Endodermal cell (in vitro differentiated cells): ENCODE data around the gene SLC6A14. TPM values are rescaled to one million over a fixed set of nuclear protein-coding genes. Genes with fewer than 3 reads are reported as not detected.

ENCODE experiments used
- DNase-seq: peaks from one replicate; pipeline ENCODE4 v3.0.0-alpha.2; 2017
- H3K27ac ChIP-seq: 2 replicates; pipeline ENCODE4 v1.5.1; 2013; ENCODE audit warnings: mild to moderate bottlenecking, low read depth, low read length, moderate library complexity
- H3K27me3 ChIP-seq: 2 replicates; pipeline ENCODE4 v1.6.1; 2013; ENCODE audit warnings: mild to moderate bottlenecking, low read length, moderate library complexity; ENCODE audit not compliant: insufficient read depth, control insufficient read depth, poor library complexity, severe bottlenecking
- H3K36me3 ChIP-seq: 2 replicates; pipeline ENCODE4 v1.7.0; 2013; ENCODE audit warnings: mild to moderate bottlenecking, low read length, moderate library complexity; ENCODE audit not compliant: control insufficient read depth, insufficient read depth
- H3K4me1 ChIP-seq: one replicate; pipeline ENCODE4 v1.7.0; 2013; ENCODE audit warnings: low read length; ENCODE audit not compliant: control insufficient read depth, insufficient read depth
- H3K4me3 ChIP-seq: 2 replicates; pipeline ENCODE4 v1.5.1; 2013; ENCODE audit warnings: mild to moderate bottlenecking, low read length, moderate library complexity
- H3K9ac ChIP-seq: 2 replicates; pipeline ENCODE4 v1.6.1; 2013; ENCODE audit warnings: mild to moderate bottlenecking, low read length, moderate library complexity; ENCODE audit not compliant: poor library complexity, severe bottlenecking; ENCODE audit errors: extremely low read depth
- H3K9me3 ChIP-seq: 2 replicates; pipeline ENCODE4 v1.6.1; 2013; ENCODE audit warnings: mild to moderate bottlenecking, low read length, moderate library complexity; ENCODE audit not compliant: control insufficient read depth
- H3K27ac Mint-ChIP-seq: 2 replicates; pipeline ENCODE4 v1.8.0; 2020; ENCODE audit warnings: mixed read lengths
- H3K27me3 Mint-ChIP-seq: 2 replicates; pipeline ENCODE4 v1.8.0; 2021; ENCODE audit warnings: mild to moderate bottlenecking, mixed read lengths; ENCODE audit not compliant: insufficient read depth
- H3K36me3 Mint-ChIP-seq: 2 replicates; pipeline ENCODE4 v1.8.0; 2020; ENCODE audit warnings: low read depth, mixed read lengths
- H3K4me1 Mint-ChIP-seq: 2 replicates; pipeline ENCODE4 v1.8.0; 2020; ENCODE audit warnings: mixed read lengths
- H3K4me3 Mint-ChIP-seq: 2 replicates; pipeline ENCODE4 v1.8.0; 2020; ENCODE audit warnings: mild to moderate bottlenecking, moderate library complexity, mixed read lengths
- H3K9me3 Mint-ChIP-seq: 2 replicates; pipeline ENCODE4 v1.8.0; 2020; ENCODE audit warnings: mild to moderate bottlenecking, mixed read lengths
- CTCF ChIP-seq: fragments of 200-600 bp; sonication (generic); conservative IDR thresholded peaks from 2 replicates; pipeline ENCODE4 v1.5.0; 2021; ENCODE audit warnings: antibody characterized with exemption, mild to moderate bottlenecking
- WGBS, 2 experiments: methylation state at CpG; one replicate each; pipeline versions ENCODE4 v1.1.5 to v1.1.7; 2013; ENCODE audit warnings: missing lambda C conversion rate in 2 of 2, mixed read lengths in 1 of 2; ENCODE audit not compliant: insufficient coverage in 1 of 2, insufficient read length in 1 of 2; 5-methylcytosine and 5-hydroxymethylcytosine counted together
- total RNA-seq, 2 donors: library from RNA; stranded (reverse); fragmentation: NEBNext Ultra II Directional in 1 of 2; extraction: Animal tissue kit (Norgen Biotek cat#: 25700) in 1 of 2; gene quantifications; 2 replicates in 1 of 2; 3 replicates in 1 of 2; pipeline ENCODE4 v1.2.1, GENCODE V29; 2021

SLC6A14 gene
- total RNA-seq, 2 donors from 2014 or later = not detected

DNA sequence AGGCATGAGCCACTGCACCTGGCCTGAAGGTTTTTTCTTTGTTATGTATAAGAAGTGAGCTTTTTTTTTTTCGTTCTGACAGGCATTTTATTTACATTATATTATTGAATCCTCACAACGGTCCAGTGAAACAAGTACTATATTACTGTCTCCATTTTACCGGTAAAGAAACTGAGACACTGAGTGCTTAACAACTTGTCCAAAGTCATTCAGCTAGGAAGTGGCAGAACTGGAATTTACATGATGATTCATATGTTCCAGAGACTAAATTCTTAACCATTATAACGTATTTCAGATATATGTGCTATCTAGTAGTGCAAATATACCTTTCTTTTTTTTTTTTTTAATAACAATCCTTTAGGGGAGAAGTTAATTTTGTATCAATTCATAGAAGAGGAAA, 18.4 kb upstream of the SLC6A14 start:
- TF ChIP-seq CTCF = no peak
- Histone ChIP-seq H3K9ac (no peak overlapping the region), H3K9me3 (no peaks in the 10 kb centered on the region), H3K27me3 (no peaks in the 10 kb centered on the region), H3K4me1 (no peaks in the 10 kb centered on the region), H3K27ac (no peak overlapping the region), H3K36me3 (no peaks in the 10 kb centered on the region), H3K4me3 (no peak overlapping the region)
- H3K27me3 Mint-ChIP-seq = no peaks in the 10 kb centered on the region
- no peaks in the 10 kb centered on the region for H3K36me3 Mint-ChIP-seq
- H3K27ac Mint-ChIP-seq = no peak overlapping the region
- H3K4me3 Mint-ChIP-seq = no peak overlapping the region
- no peak for DNase-seq
- H3K9me3 Mint-ChIP-seq = peaks cover 6% of the 10 kb centered on the region
- H3K4me1 Mint-ChIP-seq = no peaks in the 10 kb centered on the region
- 100% methylated on average over 2 of the region's 4 CpGs; no CpG with 5 or more reads in 1 of the 2 experiments for WGBS, 2 experiments

GRCh38 chrX:116427978-116428377, 8.4 kb upstream of the SLC6A14 start:
- no peak for DNase-seq
- Mint-ChIP-seq H3K4me1 (peaks cover 22% of the 10 kb centered on the region), H3K9me3 (no peaks in the 10 kb centered on the region), H3K36me3 (no peaks in the 10 kb centered on the region), H3K27me3 (peaks cover 12% of the 10 kb centered on the region), H3K4me3 (no peak overlapping the region), H3K27ac (no peak overlapping the region)
- Histone ChIP-seq H3K36me3 (no peaks in the 10 kb centered on the region), H3K9ac (no peak overlapping the region), H3K4me1 (no peaks in the 10 kb centered on the region), H3K27ac (no peak overlapping the region), H3K9me3 (no peaks in the 10 kb centered on the region), H3K4me3 (no peak overlapping the region), H3K27me3 (no peaks in the 10 kb centered on the region)
- no peak for TF ChIP-seq CTCF
- WGBS, 2 experiments = 95% methylated on average over 3 of the region's 3 CpGs; no CpG with 5 or more reads in 1 of the 2 experiments

DNA sequence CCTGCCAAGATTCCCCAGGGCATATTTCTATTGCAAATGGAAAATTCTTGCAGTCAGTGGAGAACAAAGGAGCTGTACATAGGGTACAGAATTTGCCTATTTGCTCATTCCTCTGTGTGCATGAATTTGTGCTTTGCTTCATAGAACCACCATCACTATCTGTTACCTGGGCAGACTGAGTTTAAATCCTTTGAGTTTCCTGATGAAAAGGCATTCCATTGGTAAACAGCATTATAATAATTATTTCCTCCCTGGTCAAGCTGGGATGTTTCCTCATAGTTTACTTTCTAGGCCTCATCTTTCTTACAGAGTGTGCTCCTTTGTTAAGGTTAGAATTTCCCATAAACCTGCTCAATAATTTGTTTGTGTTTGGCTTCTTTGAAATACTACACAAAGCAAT, 809 bp upstream of the SLC6A14 start:
- H3K27ac Mint-ChIP-seq = no peak overlapping the region
- no peaks in the 10 kb centered on the region for H3K36me3 Mint-ChIP-seq
- H3K9ac ChIP-seq = no peak overlapping the region

More for the DNA sequence above, 809 bp upstream of the SLC6A14 start:
- no peak overlapping the region for H3K4me3 ChIP-seq
- H3K27me3 Mint-ChIP-seq = no peaks in the 10 kb centered on the region
- no peaks in the 10 kb centered on the region for H3K36me3 ChIP-seq
- H3K4me1 ChIP-seq = no peaks in the 10 kb centered on the region
- TF ChIP-seq CTCF = no peak
- no peak overlapping the region for H3K4me3 Mint-ChIP-seq
- peaks cover 6% of the 10 kb centered on the region for H3K4me1 Mint-ChIP-seq
- H3K27ac ChIP-seq = no peak overlapping the region
- H3K27me3 ChIP-seq = no peaks in the 10 kb centered on the region
- no peak for DNase-seq
- no peaks in the 10 kb centered on the region for H3K9me3 ChIP-seq
- H3K9me3 Mint-ChIP-seq = no peaks in the 10 kb centered on the region
